WTC11 (cell line): ENCODE measurements around the gene NRXN3.

ENCODE experiments used
- CREB1 ChIP-seq: sonication (generic); formaldehyde crosslinking; IDR thresholded peaks from 2 replicates; pipeline ENCODE4 v1.8.0; 2023; ENCODE audit warnings: mild to moderate bottlenecking, missing genetic modification reagents
- E2F5 ChIP-seq: sonication (generic); formaldehyde crosslinking; IDR thresholded peaks from 2 replicates; pipeline ENCODE4 v1.8.1; 2022; ENCODE audit warnings: mild to moderate bottlenecking, moderate library complexity, missing genetic modification reagents
- HMGXB4 ChIP-seq: sonication (generic); formaldehyde crosslinking; IDR thresholded peaks from 2 replicates; pipeline ENCODE4 v1.8.1; 2023; ENCODE audit warnings: mild to moderate bottlenecking, moderate library complexity, missing genetic modification reagents
- JUN ChIP-seq: sonication (generic); formaldehyde crosslinking; IDR thresholded peaks from 2 replicates; pipeline ENCODE4 v1.8.0; 2023; ENCODE audit warnings: mild to moderate bottlenecking, missing genetic modification reagents
- MYBL2 ChIP-seq: sonication (generic); formaldehyde crosslinking; IDR thresholded peaks from 2 replicates; pipeline ENCODE4 v1.8.1; 2023; ENCODE audit warnings: mild to moderate bottlenecking, moderate library complexity, missing genetic modification reagents
- TEAD4 ChIP-seq: sonication (generic); formaldehyde crosslinking; IDR thresholded peaks from 2 replicates; pipeline ENCODE4 v1.8.0; 2022; ENCODE audit warnings: mild to moderate bottlenecking, missing genetic modification reagents
- ZNF263 ChIP-seq: sonication (generic); formaldehyde crosslinking; IDR thresholded peaks from 2 replicates; pipeline ENCODE4 v1.8.1; 2022; ENCODE audit warnings: low read depth, mild to moderate bottlenecking, moderate library complexity, missing genetic modification reagents
- TF ChIP-seq, protein P1 (sequence below): fragments of 200-600 bp; IDR thresholded peaks from 2 replicates; pipeline ENCODE4 v1.8.0; 2022; ENCODE audit warnings: antibody characterized with exemption
- TF ChIP-seq, protein P2 (sequence below): sonication (generic); formaldehyde crosslinking; IDR thresholded peaks from 2 replicates; pipeline ENCODE4 v1.8.1; 2022; ENCODE audit warnings: low read depth, missing genetic modification reagents, borderline replicate concordance
- TF ChIP-seq, protein P3 (sequence below): sonication (generic); formaldehyde crosslinking; IDR thresholded peaks from 2 replicates; pipeline ENCODE4 v1.8.0; 2022; ENCODE audit warnings: mild to moderate bottlenecking, missing genetic modification reagents
- TF ChIP-seq, protein P4 (sequence below): fragments of 250-450 bp; sonication (Bioruptor Pico); IDR thresholded peaks from 2 replicates; pipeline ENCODE4 v1.9.0; 2021; ENCODE audit warnings: mild to moderate bottlenecking, borderline replicate concordance

- TF ChIP-seq, protein P1, sequence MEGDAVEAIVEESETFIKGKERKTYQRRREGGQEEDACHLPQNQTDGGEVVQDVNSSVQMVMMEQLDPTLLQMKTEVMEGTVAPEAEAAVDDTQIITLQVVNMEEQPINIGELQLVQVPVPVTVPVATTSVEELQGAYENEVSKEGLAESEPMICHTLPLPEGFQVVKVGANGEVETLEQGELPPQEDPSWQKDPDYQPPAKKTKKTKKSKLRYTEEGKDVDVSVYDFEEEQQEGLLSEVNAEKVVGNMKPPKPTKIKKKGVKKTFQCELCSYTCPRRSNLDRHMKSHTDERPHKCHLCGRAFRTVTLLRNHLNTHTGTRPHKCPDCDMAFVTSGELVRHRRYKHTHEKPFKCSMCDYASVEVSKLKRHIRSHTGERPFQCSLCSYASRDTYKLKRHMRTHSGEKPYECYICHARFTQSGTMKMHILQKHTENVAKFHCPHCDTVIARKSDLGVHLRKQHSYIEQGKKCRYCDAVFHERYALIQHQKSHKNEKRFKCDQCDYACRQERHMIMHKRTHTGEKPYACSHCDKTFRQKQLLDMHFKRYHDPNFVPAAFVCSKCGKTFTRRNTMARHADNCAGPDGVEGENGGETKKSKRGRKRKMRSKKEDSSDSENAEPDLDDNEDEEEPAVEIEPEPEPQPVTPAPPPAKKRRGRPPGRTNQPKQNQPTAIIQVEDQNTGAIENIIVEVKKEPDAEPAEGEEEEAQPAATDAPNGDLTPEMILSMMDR: no peak
- TF ChIP-seq CREB1 (CRISPR knock-in tag): no peak
- no peak for TF ChIP-seq JUN (CRISPR knock-in tag)
- TF ChIP-seq, protein P2, sequence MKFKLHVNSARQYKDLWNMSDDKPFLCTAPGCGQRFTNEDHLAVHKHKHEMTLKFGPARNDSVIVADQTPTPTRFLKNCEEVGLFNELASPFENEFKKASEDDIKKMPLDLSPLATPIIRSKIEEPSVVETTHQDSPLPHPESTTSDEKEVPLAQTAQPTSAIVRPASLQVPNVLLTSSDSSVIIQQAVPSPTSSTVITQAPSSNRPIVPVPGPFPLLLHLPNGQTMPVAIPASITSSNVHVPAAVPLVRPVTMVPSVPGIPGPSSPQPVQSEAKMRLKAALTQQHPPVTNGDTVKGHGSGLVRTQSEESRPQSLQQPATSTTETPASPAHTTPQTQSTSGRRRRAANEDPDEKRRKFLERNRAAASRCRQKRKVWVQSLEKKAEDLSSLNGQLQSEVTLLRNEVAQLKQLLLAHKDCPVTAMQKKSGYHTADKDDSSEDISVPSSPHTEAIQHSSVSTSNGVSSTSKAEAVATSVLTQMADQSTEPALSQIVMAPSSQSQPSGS (CRISPR knock-in tag): no peak
- TF ChIP-seq HMGXB4 (CRISPR knock-in tag): no peak
- TF ChIP-seq ZNF263 (CRISPR knock-in tag): no peak
- TF ChIP-seq, protein P3, sequence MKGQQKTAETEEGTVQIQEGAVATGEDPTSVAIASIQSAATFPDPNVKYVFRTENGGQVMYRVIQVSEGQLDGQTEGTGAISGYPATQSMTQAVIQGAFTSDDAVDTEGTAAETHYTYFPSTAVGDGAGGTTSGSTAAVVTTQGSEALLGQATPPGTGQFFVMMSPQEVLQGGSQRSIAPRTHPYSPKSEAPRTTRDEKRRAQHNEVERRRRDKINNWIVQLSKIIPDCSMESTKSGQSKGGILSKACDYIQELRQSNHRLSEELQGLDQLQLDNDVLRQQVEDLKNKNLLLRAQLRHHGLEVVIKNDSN (CRISPR knock-in tag): no peak
- no peak for TF ChIP-seq E2F5
- TF ChIP-seq, protein P4, sequence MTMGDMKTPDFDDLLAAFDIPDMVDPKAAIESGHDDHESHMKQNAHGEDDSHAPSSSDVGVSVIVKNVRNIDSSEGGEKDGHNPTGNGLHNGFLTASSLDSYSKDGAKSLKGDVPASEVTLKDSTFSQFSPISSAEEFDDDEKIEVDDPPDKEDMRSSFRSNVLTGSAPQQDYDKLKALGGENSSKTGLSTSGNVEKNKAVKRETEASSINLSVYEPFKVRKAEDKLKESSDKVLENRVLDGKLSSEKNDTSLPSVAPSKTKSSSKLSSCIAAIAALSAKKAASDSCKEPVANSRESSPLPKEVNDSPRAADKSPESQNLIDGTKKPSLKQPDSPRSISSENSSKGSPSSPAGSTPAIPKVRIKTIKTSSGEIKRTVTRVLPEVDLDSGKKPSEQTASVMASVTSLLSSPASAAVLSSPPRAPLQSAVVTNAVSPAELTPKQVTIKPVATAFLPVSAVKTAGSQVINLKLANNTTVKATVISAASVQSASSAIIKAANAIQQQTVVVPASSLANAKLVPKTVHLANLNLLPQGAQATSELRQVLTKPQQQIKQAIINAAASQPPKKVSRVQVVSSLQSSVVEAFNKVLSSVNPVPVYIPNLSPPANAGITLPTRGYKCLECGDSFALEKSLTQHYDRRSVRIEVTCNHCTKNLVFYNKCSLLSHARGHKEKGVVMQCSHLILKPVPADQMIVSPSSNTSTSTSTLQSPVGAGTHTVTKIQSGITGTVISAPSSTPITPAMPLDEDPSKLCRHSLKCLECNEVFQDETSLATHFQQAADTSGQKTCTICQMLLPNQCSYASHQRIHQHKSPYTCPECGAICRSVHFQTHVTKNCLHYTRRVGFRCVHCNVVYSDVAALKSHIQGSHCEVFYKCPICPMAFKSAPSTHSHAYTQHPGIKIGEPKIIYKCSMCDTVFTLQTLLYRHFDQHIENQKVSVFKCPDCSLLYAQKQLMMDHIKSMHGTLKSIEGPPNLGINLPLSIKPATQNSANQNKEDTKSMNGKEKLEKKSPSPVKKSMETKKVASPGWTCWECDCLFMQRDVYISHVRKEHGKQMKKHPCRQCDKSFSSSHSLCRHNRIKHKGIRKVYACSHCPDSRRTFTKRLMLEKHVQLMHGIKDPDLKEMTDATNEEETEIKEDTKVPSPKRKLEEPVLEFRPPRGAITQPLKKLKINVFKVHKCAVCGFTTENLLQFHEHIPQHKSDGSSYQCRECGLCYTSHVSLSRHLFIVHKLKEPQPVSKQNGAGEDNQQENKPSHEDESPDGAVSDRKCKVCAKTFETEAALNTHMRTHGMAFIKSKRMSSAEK (CRISPR knock-in tag): no peak
- no peak for TF ChIP-seq TEAD4 (CRISPR knock-in tag)
- no peak for TF ChIP-seq MYBL2
Measured at GRCh38 chr14:79370969-79371368, 1200.8 kb downstream of the NRXN3 start.
